ENCODE measurements around the gene FLNB.

FLNB gene

GRCh38 chr3:58141766-58142345 is 133.6 kb downstream of the FLNB start:
- TF ChIP-seq CTCF (conservative IDR thresholded peaks at IDR 0.05) (no peak), ZFX (IDR thresholded peaks at IDR 0.05) (no peak)
- H3K27ac ChIP-seq, result peak overlapping the region; percentile 6

- no peak for TF ChIP-seq CTCF (conservative IDR thresholded peaks at IDR 0.05)
- TF ChIP-seq ZFX (IDR thresholded peaks at IDR 0.05), result no peak
- peak overlapping the region; percentile 84 for H3K27ac ChIP-seq
Measured at GRCh38 chr3:58143417-58144055, 135.3 kb downstream of the FLNB start.

GRCh38 chr3:58144478-58145325 is 136.5 kb downstream of the FLNB start:
- TF ChIP-seq ZFX (IDR thresholded peaks at IDR 0.05) (no peak), CTCF (conservative IDR thresholded peaks at IDR 0.05) (no peak)
- H3K27ac ChIP-seq, result peak overlapping the region; percentile 97

- TF ChIP-seq ZFX (IDR thresholded peaks at IDR 0.05), result no peak
- no peak for TF ChIP-seq CTCF (conservative IDR thresholded peaks at IDR 0.05)
- peak overlapping the region; percentile 97 for H3K27ac ChIP-seq
Measured at GRCh38 chr3:58148049-58148448, 139.8 kb downstream of the FLNB start.

DNA sequence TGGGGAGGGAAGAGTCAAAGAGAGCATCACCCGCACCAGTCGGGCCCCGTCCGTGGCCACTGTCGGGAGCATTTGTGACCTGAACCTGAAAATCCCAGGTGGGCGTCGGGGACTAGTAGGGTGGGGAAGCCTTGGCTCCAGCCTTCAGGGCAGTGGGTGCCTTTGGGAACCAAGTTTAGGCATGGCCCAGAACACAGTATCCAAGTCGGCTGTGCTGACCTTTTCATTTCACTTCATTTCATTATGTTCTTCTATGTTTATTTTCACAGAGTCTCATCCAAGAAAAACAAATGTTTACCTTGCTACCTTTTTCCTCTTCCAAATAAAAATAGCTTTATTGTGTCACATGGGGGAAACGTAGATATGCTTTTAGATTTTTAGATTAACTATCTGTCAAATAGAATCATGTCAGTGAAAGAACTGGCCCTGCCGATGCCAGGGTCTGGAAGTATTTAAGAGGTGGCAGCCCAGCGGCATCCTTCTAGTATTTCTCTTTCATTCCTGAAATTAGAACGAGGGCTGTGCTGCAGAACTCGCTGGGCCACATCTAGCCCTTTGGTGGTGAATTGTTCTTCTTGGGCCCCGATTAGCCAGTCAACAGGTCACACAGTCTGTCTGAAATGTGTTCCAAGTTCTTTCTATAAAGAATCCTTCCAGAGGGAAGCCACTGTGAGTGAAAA is 142.0 kb downstream of the FLNB start:
- TF ChIP-seq CTCF (conservative IDR thresholded peaks at IDR 0.05), result no peak
- peak; percentile 31; the same call in 1 of the 2 replicates for TF ChIP-seq ZFX (IDR thresholded peaks at IDR 0.05)
- peak overlapping the region; percentile 97 for H3K27ac ChIP-seq

GRCh38 chr3:58150810-58151199 is 142.6 kb downstream of the FLNB start:
- no peak for TF ChIP-seq CTCF (conservative IDR thresholded peaks at IDR 0.05)
- TF ChIP-seq ZFX (IDR thresholded peaks at IDR 0.05), result no peak
- peak overlapping the region; percentile 97 for H3K27ac ChIP-seq
